Activated CD4-positive, alpha-beta T cell treated with anti-CD3 and anti-CD28 coated beads, Interleukin-2, amount 10 ng/mL, durations not matched to agents 24 days and 14 days (primary cell): ENCODE results near the gene DTNA. TPM values are rescaled to one million over a fixed set of nuclear protein-coding genes. Genes with fewer than 3 reads are reported as not detected.
"Not testable (repeated sequence)": the region's sequence is repeated elsewhere in the genome, so short reads cannot be mapped to it uniquely, and the experiment has no call there.

Source experiments
- DNase-seq: peaks from one replicate; pipeline ENCODE4 v3.0.0; 2022
- H3K27ac Mint-ChIP-seq: one replicate; pipeline ENCODE4 v1.8.0; 2022; ENCODE audit warnings: mild to moderate bottlenecking, mixed read lengths
- H3K27me3 Mint-ChIP-seq: one replicate; pipeline ENCODE4 v1.8.0; 2022; ENCODE audit warnings: mixed read lengths
- H3K36me3 Mint-ChIP-seq: one replicate; pipeline ENCODE4 v1.8.0; 2022; ENCODE audit warnings: low read depth, mild to moderate bottlenecking, mixed read lengths
- H3K4me1 Mint-ChIP-seq: one replicate; pipeline ENCODE4 v1.8.0; 2021; ENCODE audit warnings: mixed read lengths
- H3K4me3 Mint-ChIP-seq: one replicate; pipeline ENCODE4 v1.8.0; 2022; ENCODE audit warnings: mild to moderate bottlenecking, moderate library complexity, mixed read lengths
- H3K9me3 Mint-ChIP-seq: one replicate; pipeline ENCODE4 v1.8.0; 2021; ENCODE audit warnings: mixed read lengths
- intact Hi-C: fragments of 100-400 bp; cut with micrococcal nuclease; formaldehyde crosslinking; loops from one replicate; pipeline ENCODE4 v1.15.1; 2023
- total RNA-seq: library from RNA; stranded (reverse); gene quantifications from 2 replicates; pipeline ENCODE4 v1.2.3, GENCODE V29; 2022

DTNA gene
- total RNA-seq, 1 donor from 2014 or later = not detected

DNA sequence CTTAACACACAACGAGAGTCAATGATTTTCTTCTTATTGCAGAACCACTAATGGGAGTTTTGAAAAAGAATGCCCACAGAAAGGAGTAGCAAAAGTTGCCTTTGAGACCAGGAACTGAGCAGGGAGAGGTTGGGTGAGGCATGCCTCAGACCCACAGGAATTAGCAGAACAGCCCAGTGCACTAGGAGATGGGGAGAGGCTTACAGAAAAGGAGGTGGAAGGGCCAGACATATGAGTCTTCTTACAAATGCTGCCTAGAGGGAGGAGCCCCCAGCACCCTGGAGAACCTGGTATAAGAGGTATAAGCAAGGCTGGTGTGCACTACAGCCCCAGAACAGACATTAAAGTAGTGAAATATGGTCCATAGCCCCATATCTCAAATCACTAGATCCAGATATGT lies 162.0 kb downstream of the DTNA start:
- Mint-ChIP-seq H3K36me3 (no peaks in the 10 kb centered on the region), H3K27me3 (peaks cover 3% of the 10 kb centered on the region), H3K9me3 (peaks cover 5% of the 10 kb centered on the region), H3K27ac (no peak overlapping the region), H3K4me3 (no peak overlapping the region), H3K4me1 (peaks cover 5% of the 10 kb centered on the region)
- no peak for DNase-seq
- intact Hi-C loops = no loop called here

DNA sequence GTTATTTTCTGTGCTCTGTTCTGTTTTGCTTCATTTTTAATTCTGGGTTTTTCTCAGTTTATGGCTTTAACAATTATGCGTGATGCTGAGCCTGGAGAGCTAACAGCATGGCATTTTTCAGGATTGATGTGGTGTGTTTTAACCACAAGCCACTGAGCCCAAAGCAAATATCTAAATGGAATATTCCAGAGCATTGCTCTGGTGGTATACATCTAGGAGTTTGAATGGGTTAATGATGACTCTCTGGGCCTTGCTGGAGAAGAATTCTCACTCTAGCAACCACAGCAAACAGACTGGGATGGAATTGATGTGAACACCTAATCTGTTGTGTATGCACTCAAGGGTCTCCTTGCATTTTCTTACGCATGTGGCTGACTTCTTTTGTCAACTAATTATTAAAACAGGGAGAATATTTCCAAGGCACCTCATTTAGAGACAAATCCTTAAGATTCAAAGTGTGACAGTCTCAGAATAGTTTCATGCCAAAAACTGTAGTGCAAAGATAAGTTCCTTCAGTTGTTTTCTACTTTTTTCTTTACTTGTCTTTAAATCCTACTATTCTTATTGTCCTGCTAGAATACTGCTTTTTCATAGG lies 164.0 kb downstream of the DTNA start:
- H3K27ac Mint-ChIP-seq = no peak overlapping the region
- H3K27me3 Mint-ChIP-seq = peaks cover 3% of the 10 kb centered on the region
- DNase-seq = no peak
- H3K4me3 Mint-ChIP-seq = no peak overlapping the region
- H3K36me3 Mint-ChIP-seq = no peaks in the 10 kb centered on the region
- intact Hi-C loops = no loop called here
- peaks cover 5% of the 10 kb centered on the region for H3K9me3 Mint-ChIP-seq
- peaks cover 3% of the 10 kb centered on the region for H3K4me1 Mint-ChIP-seq

DNA sequence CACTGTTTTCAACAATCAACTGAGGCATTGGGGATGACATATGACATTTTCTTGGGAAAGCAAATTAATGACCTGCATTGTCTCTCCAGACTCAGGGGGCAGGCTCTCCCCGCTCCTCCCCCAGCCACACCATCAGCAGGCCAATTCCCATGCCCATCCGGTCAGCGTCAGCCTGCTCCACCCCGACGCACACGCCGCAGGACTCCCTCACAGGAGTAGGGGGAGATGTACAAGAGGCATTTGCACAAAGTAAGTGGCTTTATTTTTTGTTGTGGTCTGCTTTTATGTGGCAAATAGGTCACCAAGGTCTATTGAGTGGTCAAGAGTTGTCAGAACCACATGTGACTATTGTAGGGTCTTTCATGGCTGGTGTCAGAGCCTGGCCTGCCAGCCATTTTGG lies 165.1 kb downstream of the DTNA start:
- no peak overlapping the region for H3K4me3 Mint-ChIP-seq
- no peak overlapping the region for H3K27ac Mint-ChIP-seq
- peaks cover 3% of the 10 kb centered on the region for H3K27me3 Mint-ChIP-seq
- no peaks in the 10 kb centered on the region for H3K36me3 Mint-ChIP-seq
- H3K4me1 Mint-ChIP-seq = peaks cover 3% of the 10 kb centered on the region
- peaks cover 5% of the 10 kb centered on the region for H3K9me3 Mint-ChIP-seq
- intact Hi-C loops = no loop called here
- no peak for DNase-seq

DNA sequence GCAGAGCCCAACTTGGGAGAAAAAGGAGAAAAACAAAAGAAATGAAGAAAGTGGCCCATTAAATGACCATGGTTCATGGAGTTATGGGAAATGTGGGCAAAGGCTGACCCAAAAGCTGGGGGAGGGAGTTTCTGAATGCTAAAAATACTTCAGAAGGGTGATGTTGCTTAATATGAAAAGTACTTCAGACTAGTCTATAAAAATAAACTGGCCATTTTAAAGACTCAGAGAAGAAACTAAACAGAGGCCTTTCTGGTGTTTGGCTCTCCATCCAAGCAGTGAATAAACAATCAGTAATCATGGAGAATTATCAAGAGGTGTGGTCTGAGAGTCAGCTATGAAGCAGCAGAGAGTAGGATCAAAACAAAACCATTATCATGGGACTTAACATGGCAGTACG lies 170.3 kb downstream of the DTNA start:
- Mint-ChIP-seq H3K4me3 (no peak overlapping the region), H3K27me3 (peaks cover 3% of the 10 kb centered on the region), H3K27ac (no peak overlapping the region), H3K9me3 (no peaks in the 10 kb centered on the region), H3K4me1 (no peaks in the 10 kb centered on the region), H3K36me3 (no peaks in the 10 kb centered on the region)
- no peak for DNase-seq
- intact Hi-C loops = no loop called here

DNA sequence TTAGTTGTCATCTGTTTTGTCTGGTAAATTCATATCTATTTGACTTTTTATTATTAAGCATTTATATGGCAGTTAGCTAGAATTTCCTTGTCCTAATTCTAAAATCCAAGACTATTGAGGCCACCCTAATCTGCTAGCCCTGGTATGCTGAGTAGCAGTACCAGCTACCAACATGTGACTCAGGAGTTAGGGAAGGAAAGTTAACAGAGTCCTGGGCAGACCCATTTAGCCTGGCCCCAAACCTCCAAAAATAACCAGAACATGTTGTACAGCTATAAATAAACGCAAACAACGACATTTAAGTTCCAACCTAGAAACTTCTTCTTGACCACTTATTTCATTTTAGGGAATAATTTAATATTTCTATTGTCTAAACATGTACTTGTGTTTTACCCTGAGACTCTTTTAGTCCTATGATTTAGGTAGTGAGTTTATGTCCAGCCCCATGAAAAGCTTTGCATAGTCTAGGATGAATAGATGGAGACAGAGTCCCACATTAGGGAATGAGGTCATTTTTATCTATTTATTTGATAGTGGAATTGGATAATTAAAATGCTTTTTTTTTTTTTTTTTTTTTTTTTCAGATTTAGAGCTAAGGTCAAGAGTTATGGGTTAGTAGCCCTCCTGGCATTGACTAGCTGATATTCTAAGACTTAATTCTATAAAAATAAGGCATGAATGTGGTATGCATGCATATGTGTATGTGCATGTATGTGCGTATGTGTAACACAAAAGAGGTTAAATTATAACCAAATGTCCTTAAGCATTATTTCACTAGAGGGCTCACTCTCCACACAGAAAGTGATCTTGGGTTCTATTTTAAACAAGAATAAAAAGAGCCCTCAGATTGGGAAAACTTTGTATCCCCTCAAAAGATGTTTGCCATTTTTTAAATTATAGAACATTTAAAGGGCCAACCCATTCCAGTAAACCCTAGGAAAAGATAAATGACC lies 171.1 kb downstream of the DTNA start:
- no peak overlapping the region for H3K4me3 Mint-ChIP-seq
- no peak overlapping the region for H3K27ac Mint-ChIP-seq
- H3K9me3 Mint-ChIP-seq = no peaks in the 10 kb centered on the region
- no peaks in the 10 kb centered on the region for H3K36me3 Mint-ChIP-seq
- DNase-seq = no peak
- H3K4me1 Mint-ChIP-seq = no peaks in the 10 kb centered on the region
- H3K27me3 Mint-ChIP-seq = peaks cover 3% of the 10 kb centered on the region
- intact Hi-C loops = no loop called here

DNA sequence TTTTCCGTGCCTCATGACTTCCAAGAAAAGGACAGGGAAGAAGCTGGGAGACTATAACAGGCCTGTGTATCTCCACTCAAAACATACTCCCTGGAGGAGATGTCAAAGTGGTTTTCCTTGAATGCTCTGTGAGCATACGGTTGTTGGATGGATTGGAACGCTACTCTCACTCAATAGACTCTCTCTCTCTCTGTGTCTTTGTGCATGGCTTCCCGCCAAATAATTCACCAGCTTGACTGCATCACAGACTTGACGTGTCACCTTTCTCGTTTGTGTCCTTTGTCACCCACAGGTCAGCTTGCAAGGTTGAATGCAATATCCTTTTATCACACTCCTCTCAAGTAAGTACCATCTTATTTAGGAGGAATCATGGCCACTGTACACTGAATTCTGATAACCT lies 174.3 kb downstream of the DTNA start:
- H3K27me3 Mint-ChIP-seq = no peaks in the 10 kb centered on the region
- intact Hi-C loops = no loop called here
- no peaks in the 10 kb centered on the region for H3K36me3 Mint-ChIP-seq
- DNase-seq = no peak
- no peak overlapping the region for H3K4me3 Mint-ChIP-seq
- no peaks in the 10 kb centered on the region for H3K9me3 Mint-ChIP-seq
- no peak overlapping the region for H3K27ac Mint-ChIP-seq
- H3K4me1 Mint-ChIP-seq = no peaks in the 10 kb centered on the region

DNA sequence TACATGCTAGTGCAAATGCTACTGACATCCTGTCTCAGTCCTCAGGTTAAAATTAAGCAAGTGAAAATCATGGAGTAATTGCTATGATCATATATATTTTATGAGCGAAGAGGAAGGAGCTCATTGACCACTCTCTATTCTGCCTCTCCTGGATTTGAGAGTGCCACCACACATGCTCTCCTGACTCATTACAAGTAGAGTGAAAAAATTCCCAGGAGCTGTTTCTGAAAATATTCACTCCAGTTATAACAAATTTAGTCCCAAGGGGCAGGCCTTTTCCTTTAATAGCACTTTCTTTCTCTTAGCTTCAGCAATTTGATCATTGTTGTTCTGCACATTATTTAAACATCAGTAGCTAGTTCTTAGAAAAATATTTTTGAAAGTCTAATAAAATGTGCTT lies 176.1 kb downstream of the DTNA start:
- Mint-ChIP-seq H3K4me3 (no peak overlapping the region), H3K27me3 (no peaks in the 10 kb centered on the region), H3K9me3 (no peaks in the 10 kb centered on the region), H3K27ac (no peak overlapping the region), H3K36me3 (no peaks in the 10 kb centered on the region), H3K4me1 (peaks cover 2% of the 10 kb centered on the region)
- DNase-seq = no peak
- intact Hi-C loops = no loop called here

DNA sequence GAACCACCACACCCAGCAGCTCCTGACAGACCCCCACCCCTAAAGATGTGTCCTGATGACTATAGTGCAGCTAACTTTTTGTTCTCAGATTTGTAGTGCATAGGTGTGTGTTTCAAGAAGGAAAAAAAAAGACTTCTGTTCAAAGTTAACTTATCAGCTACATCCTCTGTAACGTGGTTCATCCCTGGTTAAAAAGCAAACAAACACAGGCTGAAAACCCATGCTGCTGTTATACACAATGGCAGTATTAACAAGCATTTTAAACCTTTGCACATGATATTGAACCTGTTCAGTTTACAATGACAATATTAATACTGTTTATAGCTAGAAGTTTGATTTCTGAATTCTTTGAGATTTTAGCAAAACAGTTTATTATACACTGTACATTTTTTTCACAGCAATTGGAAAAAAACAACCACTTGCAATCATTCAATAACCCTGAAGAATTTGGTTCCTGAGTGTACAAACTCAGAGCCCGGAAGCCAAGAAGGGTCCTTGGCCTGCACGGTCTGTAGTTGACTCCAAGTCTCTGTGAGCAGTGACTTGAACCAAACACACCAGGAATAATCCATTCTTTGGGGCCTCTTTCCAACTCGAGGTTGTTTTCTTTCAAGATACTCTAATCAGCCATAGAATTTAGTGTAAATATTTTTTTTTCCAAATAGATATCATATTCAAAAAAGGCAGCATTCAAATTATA lies 177.9 kb downstream of the DTNA start:
- no peaks in the 10 kb centered on the region for H3K27me3 Mint-ChIP-seq
- H3K4me3 Mint-ChIP-seq = no peak overlapping the region
- H3K4me1 Mint-ChIP-seq = peaks cover 2% of the 10 kb centered on the region
- H3K27ac Mint-ChIP-seq = no peak overlapping the region
- H3K36me3 Mint-ChIP-seq = no peaks in the 10 kb centered on the region
- DNase-seq = no peak
- H3K9me3 Mint-ChIP-seq = no peaks in the 10 kb centered on the region
- intact Hi-C loops = no loop called here

DNA sequence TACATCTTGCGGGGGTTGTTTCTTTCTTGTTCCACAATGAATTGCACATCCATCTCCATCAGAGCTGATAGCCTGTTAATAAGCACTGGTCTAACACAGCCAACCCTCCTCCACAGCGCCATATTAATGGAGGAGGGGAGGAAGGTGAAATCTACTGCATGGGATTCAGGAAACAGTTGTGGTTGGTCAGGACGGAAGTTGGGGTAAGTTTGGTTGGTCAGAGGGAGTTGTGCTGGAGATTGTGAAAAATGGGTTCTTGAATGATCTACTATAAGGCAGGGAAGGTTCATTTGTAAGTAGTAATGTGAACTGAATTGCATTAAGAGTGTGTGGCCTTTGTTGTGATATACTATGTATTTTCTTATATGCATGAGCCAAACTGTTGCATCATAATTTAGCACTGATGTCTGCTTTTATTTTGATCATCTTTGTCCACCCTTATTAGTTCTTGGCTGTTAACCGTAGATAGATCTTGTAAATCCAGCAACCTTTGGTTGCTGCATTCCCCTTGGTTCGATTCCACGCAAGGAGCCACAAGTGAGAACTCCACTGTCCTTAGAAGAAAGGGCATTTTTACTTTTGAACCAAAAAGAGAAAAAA lies 180.5 kb downstream of the DTNA start:
- Mint-ChIP-seq H3K27ac (no peak overlapping the region), H3K4me3 (no peak overlapping the region), H3K4me1 (peaks cover 2% of the 10 kb centered on the region), H3K9me3 (peaks cover 11% of the 10 kb centered on the region), H3K36me3 (no peaks in the 10 kb centered on the region), H3K27me3 (no peaks in the 10 kb centered on the region)
- intact Hi-C loops = no loop called here
- DNase-seq = no peak

DNA sequence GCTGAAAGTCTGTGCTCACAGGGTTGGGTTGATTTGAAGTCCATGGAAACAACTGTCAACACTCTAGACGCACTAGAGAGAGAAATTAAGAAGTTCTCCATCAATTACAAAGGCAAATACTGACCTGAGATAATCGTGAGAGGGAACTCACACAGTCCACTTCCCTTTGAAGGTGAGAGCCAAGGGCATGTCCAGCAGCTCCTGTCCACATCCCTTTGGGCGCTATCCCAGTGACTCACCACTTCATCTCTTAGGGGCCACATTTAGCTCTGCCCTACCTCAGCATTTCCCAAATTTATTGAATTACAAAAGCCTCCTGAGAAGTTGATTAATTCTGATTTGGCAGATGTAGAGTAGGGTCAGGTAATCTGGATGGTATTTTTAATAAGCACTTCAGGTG lies 182.3 kb downstream of the DTNA start:
- Mint-ChIP-seq H3K27ac (no peak overlapping the region), H3K4me3 (no peak overlapping the region), H3K27me3 (no peaks in the 10 kb centered on the region), H3K36me3 (no peaks in the 10 kb centered on the region), H3K4me1 (peaks cover 2% of the 10 kb centered on the region), H3K9me3 (peaks cover 11% of the 10 kb centered on the region)
- intact Hi-C loops = no loop called here
- DNase-seq = no peak

DNA sequence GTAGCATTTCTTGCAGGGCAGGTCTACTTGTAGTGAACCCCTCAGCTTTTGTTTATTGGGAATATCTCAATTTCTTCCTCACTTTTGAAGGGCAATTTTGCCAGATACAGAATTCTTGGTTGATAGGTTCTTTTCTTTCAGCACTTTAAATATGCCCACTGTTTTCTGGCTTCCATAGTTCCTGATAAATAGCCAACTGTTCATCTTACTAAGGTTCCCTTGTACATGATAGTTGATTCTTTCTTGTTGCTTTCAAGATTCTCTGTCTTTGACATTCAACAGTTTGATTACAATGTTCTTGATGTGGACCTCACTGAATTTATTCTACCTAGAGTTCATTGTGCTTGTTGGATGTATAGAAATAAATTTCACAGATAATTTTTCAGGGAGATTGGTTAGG lies 183.1 kb downstream of the DTNA start:
- peaks cover 11% of the 10 kb centered on the region for H3K9me3 Mint-ChIP-seq
- H3K36me3 Mint-ChIP-seq = no peaks in the 10 kb centered on the region
- intact Hi-C loops = no loop called here
- peaks cover 2% of the 10 kb centered on the region for H3K4me1 Mint-ChIP-seq
- H3K27ac Mint-ChIP-seq = no peak overlapping the region
- DNase-seq = no peak
- no peak overlapping the region for H3K4me3 Mint-ChIP-seq
- H3K27me3 Mint-ChIP-seq = no peaks in the 10 kb centered on the region

DNA sequence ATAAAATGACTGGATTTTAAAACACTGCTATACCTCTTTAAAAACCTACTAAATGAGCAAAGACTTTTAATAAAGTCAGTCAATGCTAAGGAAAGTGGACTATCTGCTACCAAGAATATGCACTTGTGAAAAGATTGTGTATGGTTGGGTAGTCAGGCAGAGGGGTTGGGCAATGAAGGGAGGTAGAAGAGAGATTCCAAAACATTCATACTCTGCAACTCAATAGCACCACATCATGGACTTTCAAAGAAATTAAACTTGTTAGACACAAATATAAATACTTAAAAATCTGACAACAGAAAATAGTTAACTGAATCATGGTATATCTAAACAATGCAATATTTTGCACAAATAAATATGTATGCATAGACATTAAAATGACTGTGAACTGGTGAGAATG lies 191.2 kb downstream of the DTNA start:
- DNase-seq = no peak
- Mint-ChIP-seq H3K27me3 (no peaks in the 10 kb centered on the region), H3K4me1 (no peaks in the 10 kb centered on the region), H3K9me3 (peaks cover 9% of the 10 kb centered on the region), H3K4me3 (no peak overlapping the region), H3K36me3 (no peaks in the 10 kb centered on the region), H3K27ac (no peak overlapping the region)
- intact Hi-C loops = no loop called here

DNA sequence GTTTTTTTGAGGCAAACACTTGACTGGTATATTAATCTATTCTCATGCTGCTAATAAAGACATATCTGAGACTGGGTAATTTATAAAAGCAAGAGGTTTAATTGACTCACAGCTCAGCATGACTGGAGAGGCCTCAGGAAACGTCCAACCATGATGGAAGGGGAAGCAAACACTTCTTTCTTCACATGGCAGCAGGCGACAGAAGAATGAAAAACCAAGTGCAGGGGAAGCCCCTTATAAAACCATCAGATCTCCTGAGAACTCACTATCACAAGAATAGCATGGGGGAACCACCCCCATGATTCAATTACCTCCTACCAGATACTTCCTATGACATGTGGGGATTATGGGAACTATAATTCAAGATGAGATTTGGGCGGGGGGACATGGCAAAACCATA lies 194.9 kb downstream of the DTNA start:
- Mint-ChIP-seq H3K4me3 (no peak overlapping the region), H3K9me3 (peaks cover 20% of the 10 kb centered on the region), H3K27ac (no peak overlapping the region), H3K36me3 (no peaks in the 10 kb centered on the region), H3K27me3 (no peaks in the 10 kb centered on the region), H3K4me1 (no peaks in the 10 kb centered on the region)
- no peak for DNase-seq
- intact Hi-C loops = no loop called here

DNA sequence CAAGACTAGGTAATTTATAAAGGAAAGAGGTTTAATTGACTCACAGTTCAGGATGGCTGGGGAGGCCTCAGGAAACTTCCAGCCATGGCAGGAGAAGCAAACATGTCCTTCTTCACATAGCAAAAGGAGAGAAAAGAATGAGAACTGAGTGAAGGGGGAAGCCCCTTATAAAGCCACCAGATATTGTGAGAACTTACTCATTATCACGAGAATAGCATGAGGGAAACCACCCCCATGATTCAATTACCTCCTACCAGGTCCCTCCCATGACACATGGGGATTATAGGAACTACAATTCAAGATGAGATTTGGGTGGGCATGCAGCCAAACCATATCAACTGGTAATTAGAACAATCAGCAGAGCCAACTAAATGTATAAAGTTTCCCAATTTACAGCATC lies 196.9 kb downstream of the DTNA start:
- DNase-seq, H3K4me1 Mint-ChIP-seq, intact Hi-C loops, H3K36me3 Mint-ChIP-seq, H3K27ac Mint-ChIP-seq, H3K27me3 Mint-ChIP-seq, H3K4me3 Mint-ChIP-seq: not testable (repeated sequence)
- peaks cover 20% of the 10 kb centered on the region for H3K9me3 Mint-ChIP-seq
